ENCODE results near the gene SLC35D3. TPM values are rescaled to one million over a fixed set of nuclear protein-coding genes. Genes with fewer than 3 reads are reported as not detected.
"Not testable (repeated sequence)": the region's sequence is repeated elsewhere in the genome, so short reads cannot be mapped to it uniquely, and the experiment has no call there.

Gene SLC35D3
- polyA plus RNA-seq, 1 experiment: not detected

DNA sequence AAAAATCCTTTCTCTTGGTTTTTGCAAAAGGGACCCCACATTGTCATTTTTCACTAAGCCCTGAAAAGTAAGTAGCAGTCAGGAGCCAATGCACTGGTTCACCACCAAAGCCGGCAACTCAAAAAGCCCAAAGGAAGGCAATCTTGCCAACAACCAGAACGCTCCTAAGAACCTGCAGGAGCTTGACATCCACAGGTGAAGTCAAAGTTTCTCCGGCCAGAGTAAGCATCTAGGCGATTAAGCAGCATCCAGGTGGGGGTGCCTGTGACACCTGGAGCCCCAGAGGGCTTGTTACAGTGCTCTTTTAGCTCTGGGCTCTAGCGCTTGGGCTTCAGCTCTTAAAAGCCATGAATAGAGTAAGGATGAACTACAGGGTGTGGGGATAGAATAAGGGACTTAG, 36.1 kb downstream of the SLC35D3 start:
- no peak overlapping the region for H3K27ac ChIP-seq (ENCODE audit: low read depth, low read length)
- no peak for TF ChIP-seq CTCF (IDR thresholded peaks at IDR 0.05; ENCODE audit: low read depth, low read length)
- no peaks in the 10 kb centered on the region for H3K9me3 ChIP-seq (ENCODE audit: control insufficient read depth, insufficient read depth, low read length)
- POLR2A ChIA-PET: no interaction called here
- no peak overlapping the region for H3K4me3 ChIP-seq (ENCODE audit: low read depth, low read length)
- no peak for DNase-seq (ENCODE audit: low read depth, low spot score)
- peaks cover 3% of the 10 kb centered on the region for H3K27me3 ChIP-seq (ENCODE audit: control insufficient read depth, insufficient read depth, low read length)
- CTCF ChIA-PET: interaction anchor here (1.5 kb wide), 1 partner anchor 55 kb away, joined by 5 read pairs; no protein-coding TSS in a partner anchor

- DNase-seq (ENCODE audit: low read depth, low spot score): no peak
- CTCF ChIA-PET: interaction anchor here (1.5 to 1.6 kb wide), 2 partner anchors 8 to 54 kb away, joined by 4 to 5 read pairs; no protein-coding TSS in a partner anchor
- no peak overlapping the region for H3K4me3 ChIP-seq (ENCODE audit: low read depth, low read length)
- peaks cover 3% of the 10 kb centered on the region for H3K27me3 ChIP-seq (ENCODE audit: control insufficient read depth, insufficient read depth, low read length)
- H3K9me3 ChIP-seq (ENCODE audit: control insufficient read depth, insufficient read depth, low read length): no peaks in the 10 kb centered on the region
- no peak for TF ChIP-seq CTCF (IDR thresholded peaks at IDR 0.05; ENCODE audit: low read depth, low read length)
- no peak overlapping the region for H3K27ac ChIP-seq (ENCODE audit: low read depth, low read length)
- POLR2A ChIA-PET: interaction anchor here (0.6 kb wide), 1 partner anchor 1907 kb away, joined by 9 read pairs; no protein-coding TSS in a partner anchor
Measured at GRCh38 chr6:136959471-136959891, 37.4 kb downstream of the SLC35D3 start.

GRCh38 chr6:136959935-136960334, 37.8 kb downstream of the SLC35D3 start:
- not testable (repeated sequence) for H3K9me3 ChIP-seq (ENCODE audit: control insufficient read depth, insufficient read depth, low read length); DNase-seq (ENCODE audit: low read depth, low spot score); H3K4me3 ChIP-seq (ENCODE audit: low read depth, low read length); H3K27ac ChIP-seq (ENCODE audit: low read depth, low read length); H3K27me3 ChIP-seq (ENCODE audit: control insufficient read depth, insufficient read depth, low read length)
- ChIA-PET CTCF (interaction anchor here (1.6 kb wide), 1 partner anchor 8 kb away, joined by 4 read pairs; no protein-coding TSS in a partner anchor), POLR2A (interaction anchor here (0.6 kb wide), 1 partner anchor 1907 kb away, joined by 9 read pairs; no protein-coding TSS in a partner anchor)

- ChIA-PET CTCF (no interaction called here), POLR2A (no interaction called here)
- no peak overlapping the region for H3K27ac ChIP-seq (ENCODE audit: low read depth, low read length)
- no peak for TF ChIP-seq CTCF (IDR thresholded peaks at IDR 0.05; ENCODE audit: low read depth, low read length)
- no peak overlapping the region for H3K4me3 ChIP-seq (ENCODE audit: low read depth, low read length)
- DNase-seq (ENCODE audit: low read depth, low spot score): no peak
- H3K9me3 ChIP-seq (ENCODE audit: control insufficient read depth, insufficient read depth, low read length): no peaks in the 10 kb centered on the region
- H3K27me3 ChIP-seq (ENCODE audit: control insufficient read depth, insufficient read depth, low read length): peaks cover 3% of the 10 kb centered on the region
Measured at GRCh38 chr6:136960781-136961180, 38.7 kb downstream of the SLC35D3 start.

DNA sequence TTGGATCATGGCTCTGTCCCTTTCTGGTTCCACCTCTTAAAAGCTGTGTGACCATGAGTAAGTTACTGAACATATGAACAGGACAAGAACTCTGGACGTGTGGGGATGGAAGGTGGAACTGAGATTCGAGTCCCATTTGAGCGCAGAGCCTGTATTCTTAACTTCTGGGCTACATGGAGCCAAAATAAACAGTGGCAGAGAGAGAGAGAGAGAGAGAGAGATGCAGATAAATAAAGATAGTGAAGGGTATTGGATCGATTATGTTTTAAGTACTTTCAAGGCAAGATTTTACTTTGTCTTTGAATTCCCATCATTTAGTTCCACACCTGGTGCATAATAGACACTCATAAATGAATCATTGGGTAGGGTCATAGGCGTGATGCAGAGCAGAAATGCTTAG, 39.7 kb downstream of the SLC35D3 start:
- TF ChIP-seq CTCF (IDR thresholded peaks at IDR 0.05; ENCODE audit: low read depth, low read length): no peak
- ChIA-PET POLR2A (no interaction called here), CTCF (no interaction called here)
- Histone ChIP-seq H3K27ac (ENCODE audit: low read depth, low read length) (no peak overlapping the region), H3K4me3 (ENCODE audit: low read depth, low read length) (no peak overlapping the region), H3K27me3 (ENCODE audit: control insufficient read depth, insufficient read depth, low read length) (peaks cover 3% of the 10 kb centered on the region), H3K9me3 (ENCODE audit: control insufficient read depth, insufficient read depth, low read length) (no peaks in the 10 kb centered on the region)
- DNase-seq (ENCODE audit: low read depth, low spot score): no peak
